Erythroblast (primary cell): Measurements from ENCODE around the gene RMND1.

ENCODE experiments used
- DNase-seq, 2 experiments: peaks; one replicate each; lab custom pipeline; 2025; lab: John Stamatoyannopoulos, UW
- GATA1 ChIP-seq: IDR thresholded peaks from 2 replicates; pipeline ENCODE4 v1.6.1; 2011; ENCODE audit warnings: low read depth, mild to moderate bottlenecking, control low read depth, low read length, moderate library complexity
- POLR2A ChIP-seq: IDR thresholded peaks from 2 replicates; pipeline ENCODE4 v1.6.1; 2011; ENCODE audit warnings: mild to moderate bottlenecking, low read length

The RMND1 gene

GRCh38 chr6:151442371-151442770 is 9.6 kb downstream of the RMND1 start:
- no peak for DNase-seq
- TF ChIP-seq GATA1: no peak
- TF ChIP-seq POLR2A: no peak

DNA sequence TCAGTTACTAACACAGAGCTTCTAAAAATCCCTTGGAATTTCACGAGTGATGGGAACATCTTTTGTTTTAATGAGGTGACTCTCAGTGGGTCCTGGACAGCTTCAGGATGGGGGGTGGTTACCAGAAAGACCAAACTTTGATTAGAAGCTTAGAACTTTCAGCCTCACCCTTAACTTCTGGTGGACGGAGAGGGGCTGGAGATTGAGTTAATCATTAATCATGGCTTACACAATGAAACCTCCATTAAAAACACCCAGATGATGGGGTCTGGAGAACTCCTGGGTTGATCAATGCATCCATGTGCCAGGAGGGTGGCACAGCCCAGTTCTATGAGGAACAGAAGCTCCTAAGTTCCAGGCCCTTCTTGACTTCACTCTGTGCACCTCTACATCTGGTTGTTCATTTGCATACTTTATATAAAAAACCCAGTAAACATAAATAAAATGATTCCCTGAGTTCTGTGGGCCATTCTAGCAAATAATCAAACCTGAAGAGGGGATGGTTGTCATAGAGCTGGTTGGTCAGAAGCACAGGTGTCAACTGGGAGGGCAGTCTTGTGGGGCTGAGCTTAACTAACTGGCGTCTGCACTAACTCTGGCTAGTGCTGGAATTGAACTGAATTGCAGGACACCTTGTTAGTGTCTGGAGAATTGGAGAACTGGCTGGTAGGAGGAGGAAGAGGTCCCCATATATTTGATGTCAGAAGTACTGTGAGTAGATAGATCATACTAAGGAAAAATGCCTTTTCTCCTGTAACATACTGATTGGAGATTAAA is 10.3 kb downstream of the RMND1 start:
- DNase-seq: no peak

GRCh38 chr6:151440930-151441329 is 11.0 kb downstream of the RMND1 start:
- TF ChIP-seq POLR2A (no peak), GATA1 (no peak)
- DNase-seq: peak; percentile 9 to 34

More for the DNA sequence above, 10.3 kb downstream of the RMND1 start:
- TF ChIP-seq POLR2A (no peak), GATA1 (no peak)

DNA sequence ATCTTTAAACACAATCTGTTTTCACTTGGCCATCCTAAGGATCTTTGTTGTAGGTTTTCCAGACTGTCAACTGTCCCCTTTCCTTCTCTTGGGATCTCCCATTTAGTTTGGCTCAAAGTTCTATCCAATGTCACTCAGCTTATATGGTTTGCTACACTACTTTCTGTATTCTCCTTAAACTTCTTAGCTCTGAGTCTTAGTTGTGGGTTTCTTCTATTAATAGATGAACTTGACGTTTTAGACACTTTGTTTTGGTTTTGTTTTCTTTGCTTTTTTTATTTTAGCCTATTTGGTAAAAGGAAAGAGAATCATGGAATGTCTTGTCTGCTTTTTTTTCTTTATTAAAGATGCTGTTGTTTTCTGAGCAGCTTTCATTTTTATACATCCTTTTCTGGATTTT is 11.4 kb downstream of the RMND1 start:
- no peak for DNase-seq

DNA sequence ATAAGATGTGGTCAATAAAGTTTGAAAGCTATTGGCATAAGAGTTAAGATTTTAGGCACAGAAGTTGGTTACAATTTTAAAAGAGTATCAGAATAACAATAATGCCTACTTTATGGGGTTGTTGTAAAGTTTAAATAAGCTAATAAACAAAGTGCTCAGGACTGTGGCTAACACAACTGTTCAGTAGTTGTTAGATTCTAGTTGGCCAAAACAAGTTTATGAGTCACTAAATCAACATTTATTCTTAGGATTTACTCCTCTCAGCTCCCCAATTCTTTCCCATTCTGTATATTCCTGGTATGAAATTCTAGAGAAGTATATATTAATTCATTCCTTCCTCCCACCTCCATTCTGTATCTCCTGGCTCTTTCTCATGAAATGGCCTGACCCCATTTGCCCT is 14.5 kb downstream of the RMND1 start:
- no peak for DNase-seq
- no peak for TF ChIP-seq POLR2A
- no peak for TF ChIP-seq GATA1

More for the DNA sequence above, 11.4 kb downstream of the RMND1 start:
- TF ChIP-seq GATA1 (no peak), POLR2A (no peak)

DNA sequence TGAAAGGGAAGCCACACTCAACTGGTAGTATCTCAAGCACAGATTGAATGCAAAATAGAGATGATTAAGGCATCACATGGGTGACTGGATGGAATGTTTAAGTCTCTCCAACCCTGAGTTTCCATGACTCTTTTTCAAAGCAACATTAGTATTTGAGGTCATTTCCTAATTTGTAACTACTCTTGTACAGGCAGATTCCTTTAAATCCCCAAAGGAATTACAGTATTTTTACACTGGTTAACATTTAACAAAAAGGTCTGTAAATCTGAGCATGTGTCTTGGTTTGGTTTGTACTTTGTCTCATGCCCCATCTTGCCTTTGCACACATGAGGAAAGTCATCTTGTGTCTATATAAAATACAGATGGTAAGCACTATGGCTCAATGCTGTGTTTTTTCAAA is 15.1 kb downstream of the RMND1 start:
- TF ChIP-seq GATA1: no peak
- TF ChIP-seq POLR2A: no peak
- no peak for DNase-seq

GRCh38 chr6:151436300-151436699 is 15.6 kb downstream of the RMND1 start:
- TF ChIP-seq GATA1: no peak
- TF ChIP-seq POLR2A: no peak
- no peak for DNase-seq

- no peak for TF ChIP-seq POLR2A
- TF ChIP-seq GATA1: no peak
- DNase-seq: no peak
Measured at GRCh38 chr6:151434369-151434768, 17.6 kb downstream of the RMND1 start.

DNA sequence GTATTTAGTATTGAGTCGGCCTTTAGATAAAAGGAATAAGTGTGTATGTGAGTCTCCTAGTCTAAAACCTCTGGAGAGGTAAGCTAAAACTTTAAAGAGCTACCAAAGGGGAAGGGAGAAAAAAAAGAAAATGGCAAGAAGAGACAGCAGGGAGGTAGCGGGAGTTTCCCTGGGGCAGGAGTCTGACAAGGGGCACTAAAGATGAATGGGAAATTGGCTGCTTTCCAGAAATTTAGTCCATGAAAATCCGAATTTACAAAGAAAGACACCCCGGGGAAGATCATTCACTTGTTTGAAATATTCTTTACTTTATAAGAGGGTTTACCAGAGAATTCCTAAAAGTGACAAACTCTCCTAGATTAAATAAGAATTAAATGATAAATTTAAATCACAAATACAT is 19.3 kb downstream of the RMND1 start:
- TF ChIP-seq POLR2A (no peak), GATA1 (no peak)
- DNase-seq: no peak

- TF ChIP-seq POLR2A (no peak), GATA1 (no peak)
- no peak for DNase-seq
Measured at GRCh38 chr6:151431337-151431736, 20.6 kb downstream of the RMND1 start.

DNA sequence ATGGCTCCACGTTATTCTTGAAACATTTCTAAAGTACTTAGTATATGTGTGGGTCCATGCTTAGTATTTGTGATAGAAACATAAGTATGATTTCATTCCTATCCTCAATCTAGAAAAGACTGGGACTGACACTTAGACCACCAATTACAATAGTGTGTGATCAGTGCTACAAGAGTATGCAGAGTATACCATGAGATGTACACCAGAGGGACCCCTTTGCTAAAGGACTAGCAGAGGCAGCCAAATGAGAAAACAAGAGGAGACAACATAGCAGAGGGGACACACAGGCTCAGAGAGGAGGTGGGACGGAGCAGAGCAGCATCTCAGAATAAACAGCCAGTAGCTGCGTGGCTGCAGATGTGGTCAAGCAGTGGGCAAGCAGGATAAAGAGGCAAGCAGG is 21.0 kb downstream of the RMND1 start:
- no peak for TF ChIP-seq GATA1
- TF ChIP-seq POLR2A: no peak
- peak in 1 of 2 experiments; percentile 6 for DNase-seq

DNA sequence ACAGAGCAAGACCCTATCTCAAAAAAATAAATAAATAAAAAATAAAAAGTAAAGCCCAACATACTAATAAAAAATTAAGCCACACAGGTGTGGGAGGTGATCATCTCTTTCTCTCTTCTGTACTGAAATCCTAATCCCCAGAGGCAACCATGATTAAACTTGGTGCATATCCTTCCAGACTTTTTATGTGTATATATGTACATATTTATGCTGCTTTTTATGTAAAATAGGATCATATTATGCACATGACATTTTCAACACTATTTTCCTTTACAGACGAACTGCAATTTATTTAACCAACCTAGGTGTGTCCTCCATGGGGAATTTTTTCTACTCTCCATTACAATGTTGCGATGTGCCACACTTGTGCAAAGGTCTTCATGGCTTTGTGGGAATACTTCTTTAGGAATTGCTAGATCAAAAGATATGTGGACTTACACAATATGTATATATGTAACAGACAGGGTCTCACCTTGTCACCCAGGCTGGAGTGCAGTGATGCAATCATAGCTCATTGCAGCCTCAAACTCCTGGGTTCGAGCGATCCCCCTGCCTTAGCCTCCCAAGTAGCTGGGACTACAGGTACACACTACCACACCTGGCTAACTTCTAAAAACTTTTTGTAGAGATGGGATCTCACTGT is 23.7 kb downstream of the RMND1 start:
- TF ChIP-seq GATA1 (no peak), POLR2A (no peak)
- no peak for DNase-seq

DNA sequence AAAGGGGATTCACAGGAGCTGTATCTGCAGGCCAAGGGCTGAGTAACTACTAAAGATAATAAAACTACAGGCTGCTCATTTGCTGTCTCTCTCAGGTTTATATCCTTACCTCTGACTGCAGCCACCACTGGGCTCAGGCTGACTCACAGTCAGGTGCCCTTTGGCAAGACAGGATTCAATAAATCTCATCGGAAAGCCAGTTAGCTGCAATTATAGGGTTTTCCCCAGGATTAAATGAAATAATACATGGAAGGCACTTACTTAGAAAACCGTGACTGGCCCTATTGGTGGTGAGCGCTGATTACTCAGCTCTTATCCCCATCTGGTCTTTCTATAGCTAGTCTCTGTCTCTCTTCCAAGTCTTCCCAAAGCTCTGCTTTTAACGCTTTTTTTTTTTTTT is 26.4 kb downstream of the RMND1 start:
- DNase-seq: no peak
- TF ChIP-seq POLR2A: no peak
- TF ChIP-seq GATA1: no peak

GRCh38 chr6:151422981-151423380 is 28.9 kb downstream of the RMND1 start:
- DNase-seq: no peak
- TF ChIP-seq GATA1: no peak
- TF ChIP-seq POLR2A: no peak
